Measurements from ENCODE around the gene RDH8.

Gene RDH8, protein sequence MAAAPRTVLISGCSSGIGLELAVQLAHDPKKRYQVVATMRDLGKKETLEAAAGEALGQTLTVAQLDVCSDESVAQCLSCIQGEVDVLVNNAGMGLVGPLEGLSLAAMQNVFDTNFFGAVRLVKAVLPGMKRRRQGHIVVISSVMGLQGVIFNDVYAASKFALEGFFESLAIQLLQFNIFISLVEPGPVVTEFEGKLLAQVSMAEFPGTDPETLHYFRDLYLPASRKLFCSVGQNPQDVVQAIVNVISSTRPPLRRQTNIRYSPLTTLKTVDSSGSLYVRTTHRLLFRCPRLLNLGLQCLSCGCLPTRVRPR

DNA sequence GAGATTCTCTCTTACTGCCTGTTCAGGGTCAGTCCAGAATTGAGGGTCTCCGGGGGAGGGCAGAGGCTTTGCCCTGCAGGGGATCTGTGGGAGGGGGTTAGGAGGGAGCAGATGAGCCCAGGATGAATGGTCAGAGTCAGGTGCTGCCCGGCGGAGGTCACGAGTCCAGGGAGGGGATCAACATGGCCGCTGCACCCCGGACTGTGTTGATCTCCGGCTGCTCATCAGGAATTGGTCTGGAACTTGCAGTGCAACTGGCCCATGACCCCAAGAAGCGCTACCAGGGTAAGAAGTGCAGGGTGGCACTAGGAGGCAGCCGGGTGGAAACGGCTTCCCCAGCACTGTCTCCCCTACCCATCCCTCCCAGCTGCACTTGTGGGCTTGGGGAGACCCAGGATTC, at the start of gene RDH8:
TSS of gene RDH8 (plus strand) at position 168 of the 400 bp plus-strand sequence. CDS start at position 183, 15 bp downstream.
- DNase-seq: no peak

DNA sequence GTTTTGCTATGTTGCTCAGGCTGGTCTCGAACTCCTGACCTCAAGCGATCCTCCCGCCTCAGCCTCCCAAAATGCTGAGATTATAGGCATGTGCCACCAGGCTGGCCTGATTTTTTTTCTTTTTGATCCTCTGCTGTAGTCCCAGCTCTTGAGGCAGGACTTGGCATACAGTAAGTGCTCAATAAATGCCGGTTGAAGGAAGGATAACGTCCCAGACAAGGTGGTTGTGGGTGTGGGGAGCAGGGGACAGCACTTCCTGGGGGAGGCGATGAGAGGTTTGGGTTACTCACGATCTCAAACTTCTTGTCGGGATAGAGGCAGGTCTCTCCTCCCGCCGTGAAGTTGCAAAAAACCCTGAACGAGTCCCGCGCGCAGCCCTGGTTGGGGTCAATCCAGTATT, 47.3 kb upstream of the RDH8 start:
- no peak for DNase-seq

DNA sequence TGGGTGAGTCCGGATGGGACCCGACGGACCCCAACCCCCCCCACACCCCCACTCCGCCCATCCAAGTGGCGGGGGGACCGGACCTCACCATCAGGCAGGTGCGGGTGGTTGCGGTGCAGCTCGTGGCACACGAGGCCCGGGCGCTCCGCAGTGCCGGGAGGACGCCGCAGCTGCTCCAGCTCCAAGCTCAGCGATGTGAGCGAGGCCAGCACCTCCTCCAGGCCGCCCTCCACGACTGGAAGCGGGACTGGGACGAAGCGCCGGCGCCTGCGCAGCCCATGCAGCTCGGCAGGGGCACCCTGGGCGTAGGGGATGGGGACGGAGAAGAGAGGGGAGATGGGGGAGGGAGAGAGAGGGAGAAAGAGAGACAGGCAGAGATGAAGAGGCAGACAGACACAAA, 46.8 kb upstream of the RDH8 start:
- no peak for DNase-seq

DNA sequence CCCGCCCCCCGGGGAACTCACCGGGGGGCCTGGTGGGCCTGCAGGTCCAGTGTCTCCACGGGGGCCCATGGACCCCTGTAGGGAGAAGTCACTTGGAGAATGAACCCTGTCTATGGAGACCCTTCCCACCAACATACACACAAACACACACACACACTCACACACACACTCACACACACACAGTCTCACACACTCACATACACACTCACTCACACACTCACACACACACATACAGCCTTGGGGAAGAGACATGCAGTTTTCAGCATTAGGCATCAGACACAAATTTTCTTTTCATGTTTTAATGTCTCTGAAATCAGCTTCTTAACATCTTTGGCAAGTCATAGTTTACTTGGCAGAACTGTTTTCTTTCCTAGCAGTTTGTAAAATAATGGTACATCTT, 46.0 kb upstream of the RDH8 start:
- DNase-seq: no peak

DNA sequence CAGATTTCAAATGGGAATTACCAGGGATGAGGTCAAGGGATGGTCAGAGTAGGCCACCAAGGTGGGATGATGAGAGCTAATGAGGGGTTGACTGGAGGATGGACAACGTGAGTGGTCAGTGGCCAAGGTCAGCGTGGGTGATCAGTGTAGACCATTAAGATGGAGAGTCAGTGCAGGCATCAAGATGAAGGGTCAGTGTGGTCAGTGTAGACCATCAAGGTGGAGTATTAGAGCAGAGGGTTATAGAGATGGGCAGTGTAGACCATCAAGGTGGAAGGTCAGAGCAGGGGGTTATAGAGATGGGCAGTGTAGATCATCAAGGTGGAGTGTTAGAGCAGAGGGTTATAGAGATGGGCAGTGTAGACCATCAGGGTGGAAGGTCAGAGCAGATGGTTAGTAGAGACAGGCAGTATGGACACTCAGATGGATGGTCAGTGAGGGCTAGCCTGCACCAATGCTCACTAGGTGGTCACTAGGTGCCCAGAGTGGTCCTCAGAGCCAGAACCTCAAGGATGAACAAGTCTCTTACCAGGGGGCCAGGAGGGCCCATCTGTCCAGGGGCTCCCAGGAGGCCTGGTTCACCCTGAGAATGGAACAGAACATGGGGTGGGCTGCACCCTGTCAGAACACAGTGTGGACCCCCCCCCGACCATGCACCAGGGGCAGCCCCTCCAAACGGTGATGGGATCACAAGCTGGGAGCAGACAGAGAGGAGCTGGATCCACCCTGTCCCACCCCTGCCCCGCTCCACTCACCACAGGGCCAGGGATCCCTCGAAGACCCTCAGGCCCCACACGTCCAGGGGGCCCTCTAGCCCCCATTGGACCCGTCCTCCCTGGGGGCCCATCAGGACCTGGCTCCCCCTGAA, 44.2 kb upstream of the RDH8 start:
- DNase-seq: no peak

DNA sequence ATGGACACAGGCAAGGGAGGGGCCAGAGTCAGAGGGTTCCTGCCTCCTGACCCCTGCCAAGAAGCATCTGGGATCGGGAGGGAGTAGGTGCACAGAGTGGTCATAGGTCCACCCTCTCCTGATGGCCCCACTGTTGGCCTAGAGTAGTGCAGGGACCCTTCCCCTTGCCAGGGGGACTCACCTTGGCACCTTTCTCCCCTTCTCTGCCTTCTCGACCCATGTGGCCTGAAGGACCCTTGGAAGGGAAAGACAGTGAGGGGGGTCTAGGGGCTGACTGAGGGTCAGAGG, 43.7 kb upstream of the RDH8 start:
- no peak for DNase-seq

DNA sequence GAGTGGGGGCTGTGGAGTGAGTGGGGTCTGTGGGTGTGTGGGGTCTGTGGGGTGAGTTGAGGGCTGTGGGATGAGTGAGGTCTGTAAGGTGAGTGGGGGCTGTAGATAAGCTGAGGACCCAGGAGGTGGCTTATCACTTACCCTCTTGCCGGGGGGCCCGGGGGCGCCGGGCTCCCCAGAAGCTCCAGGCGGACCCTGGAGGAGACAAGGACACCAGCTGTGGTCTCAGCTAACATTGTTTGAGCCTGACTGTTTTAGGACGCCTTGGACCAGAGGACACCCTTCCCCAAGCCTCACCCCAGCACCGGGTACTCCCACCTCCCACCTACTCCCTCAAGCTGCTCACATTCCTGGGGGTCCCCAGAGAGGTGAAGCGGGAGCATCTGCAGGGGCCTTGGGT, 42.8 kb upstream of the RDH8 start:
- no peak for DNase-seq

DNA sequence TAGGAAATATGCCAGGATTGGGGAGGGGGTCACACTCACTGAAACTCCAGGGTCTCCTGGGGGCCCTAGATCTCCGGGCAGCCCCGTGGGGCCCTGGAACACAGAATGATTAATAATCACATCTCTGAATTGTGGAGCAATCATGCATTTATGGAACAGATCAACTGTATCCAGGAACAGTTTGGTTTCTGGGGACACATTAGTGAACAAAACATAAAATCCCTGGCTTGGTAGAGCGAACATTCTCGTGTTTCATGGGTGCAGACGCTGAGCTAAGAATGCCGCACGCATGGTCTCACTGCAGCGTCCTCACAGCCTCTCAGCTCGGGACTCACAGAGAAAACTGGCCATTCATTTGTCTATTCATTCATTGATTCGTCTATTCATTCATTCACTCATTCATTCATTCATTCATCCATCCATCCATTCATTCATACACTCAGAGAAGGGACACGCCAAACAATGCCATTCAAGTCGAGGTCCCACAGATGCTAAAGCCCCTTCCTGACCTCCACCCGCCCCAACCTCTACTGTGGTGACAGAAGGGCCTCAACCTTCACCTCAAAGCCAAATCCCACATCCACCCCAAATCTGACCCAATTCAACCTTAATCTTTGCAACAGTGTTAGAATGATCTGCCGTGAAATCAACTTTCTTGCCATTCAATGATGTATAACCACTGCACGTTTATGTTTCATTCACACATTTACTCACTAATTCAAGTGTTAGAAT, 42.0 kb upstream of the RDH8 start:
- no peak for DNase-seq

DNA sequence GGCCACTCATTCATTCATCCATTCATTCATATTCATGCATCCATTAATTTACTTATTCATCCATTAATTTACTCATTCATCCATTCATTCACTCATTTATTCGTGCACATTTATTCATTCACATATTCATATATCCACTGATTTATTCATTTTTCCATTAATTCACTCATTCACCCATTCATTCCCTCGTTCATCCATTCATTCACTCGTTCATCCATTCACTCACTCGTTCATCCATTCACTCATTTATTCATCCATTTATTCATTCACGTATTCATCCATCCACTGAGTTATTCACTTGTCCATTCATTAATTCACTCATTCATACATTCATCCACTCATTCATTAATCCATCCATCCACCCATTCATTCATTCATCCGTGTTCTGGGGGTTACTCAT, 41.2 kb upstream of the RDH8 start:
- no peak for DNase-seq

DNA sequence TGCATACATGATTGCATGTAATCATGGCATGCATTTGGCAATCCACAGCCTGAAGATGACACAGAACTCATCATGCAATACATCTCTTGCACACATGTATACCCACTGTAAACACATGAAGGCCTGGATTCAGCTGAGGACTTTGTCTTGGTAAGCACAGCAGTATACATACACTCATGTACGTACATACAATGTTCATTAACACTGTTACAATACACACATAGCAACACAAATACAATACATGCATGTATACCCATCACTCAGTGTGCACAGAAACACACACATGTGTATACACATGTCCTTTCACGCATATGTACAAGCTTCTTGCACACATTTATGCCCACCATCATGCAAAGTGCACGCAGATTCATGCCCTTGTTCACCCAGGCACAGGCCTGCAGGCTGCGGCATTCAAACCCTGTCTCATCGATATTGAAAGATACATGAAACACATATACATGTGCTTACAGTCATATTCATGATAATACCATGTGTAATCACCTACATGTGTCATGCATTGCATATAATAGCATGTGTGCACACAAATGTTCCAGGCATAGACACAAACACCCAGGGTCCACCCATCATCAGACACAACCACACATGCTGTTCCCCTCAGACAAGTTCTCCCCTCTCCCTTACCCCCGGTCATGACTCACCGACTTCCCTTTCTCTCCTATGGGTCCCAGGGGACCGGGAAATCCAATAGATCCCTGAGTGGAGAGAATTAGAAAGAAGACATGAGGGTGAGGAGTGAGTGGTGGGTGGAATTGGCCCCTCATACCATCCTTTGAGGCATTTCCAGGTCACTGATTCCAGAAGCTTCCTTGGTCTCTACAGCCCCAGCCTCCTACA, 31.6 kb upstream of the RDH8 start:
- peak; percentile 11 for DNase-seq

DNA sequence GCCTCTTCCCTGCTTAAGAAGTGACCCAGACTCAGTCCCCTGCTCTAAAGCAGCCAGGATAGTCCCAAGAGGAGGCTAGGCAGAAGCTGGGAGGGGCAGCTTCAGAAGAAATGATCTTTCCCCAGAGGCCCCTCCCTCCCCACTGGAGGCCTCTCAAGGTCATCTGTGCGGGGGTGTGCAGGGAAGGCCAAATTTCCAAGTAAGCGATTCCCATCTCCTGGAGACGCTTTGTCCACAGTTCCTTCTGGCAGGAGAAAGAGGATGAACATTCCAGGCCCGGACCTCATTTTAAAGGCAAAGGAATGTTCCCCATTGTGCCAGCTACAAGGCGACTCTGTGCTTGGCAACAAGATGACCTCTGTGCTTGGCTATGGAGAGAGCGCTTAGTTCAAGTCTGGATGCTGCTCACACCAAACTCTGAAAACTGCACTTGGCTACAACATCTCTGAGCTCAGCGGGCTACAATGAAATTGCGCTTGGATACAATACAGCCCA, 26.4 kb upstream of the RDH8 start:
- no peak for DNase-seq

DNA sequence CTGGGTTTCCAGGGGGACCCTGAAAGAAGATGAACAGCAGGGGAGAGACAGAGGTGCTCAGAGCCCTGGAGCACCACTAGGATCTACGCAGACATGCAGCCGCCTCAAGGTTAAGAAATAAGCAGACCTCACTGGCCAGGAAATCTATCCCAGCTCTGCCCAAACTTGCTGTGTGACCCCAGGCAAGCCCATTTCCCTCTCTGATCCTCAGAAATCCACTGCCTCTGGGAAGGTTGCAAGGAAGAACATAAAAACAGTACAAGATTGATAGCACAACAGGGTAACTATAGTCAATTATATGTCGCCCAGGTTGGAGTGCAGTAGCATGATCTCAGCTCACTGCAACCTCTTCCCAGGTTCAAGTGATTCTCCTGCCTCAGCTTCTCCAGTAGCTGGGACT, 23.8 kb upstream of the RDH8 start:
- no peak for DNase-seq

DNA sequence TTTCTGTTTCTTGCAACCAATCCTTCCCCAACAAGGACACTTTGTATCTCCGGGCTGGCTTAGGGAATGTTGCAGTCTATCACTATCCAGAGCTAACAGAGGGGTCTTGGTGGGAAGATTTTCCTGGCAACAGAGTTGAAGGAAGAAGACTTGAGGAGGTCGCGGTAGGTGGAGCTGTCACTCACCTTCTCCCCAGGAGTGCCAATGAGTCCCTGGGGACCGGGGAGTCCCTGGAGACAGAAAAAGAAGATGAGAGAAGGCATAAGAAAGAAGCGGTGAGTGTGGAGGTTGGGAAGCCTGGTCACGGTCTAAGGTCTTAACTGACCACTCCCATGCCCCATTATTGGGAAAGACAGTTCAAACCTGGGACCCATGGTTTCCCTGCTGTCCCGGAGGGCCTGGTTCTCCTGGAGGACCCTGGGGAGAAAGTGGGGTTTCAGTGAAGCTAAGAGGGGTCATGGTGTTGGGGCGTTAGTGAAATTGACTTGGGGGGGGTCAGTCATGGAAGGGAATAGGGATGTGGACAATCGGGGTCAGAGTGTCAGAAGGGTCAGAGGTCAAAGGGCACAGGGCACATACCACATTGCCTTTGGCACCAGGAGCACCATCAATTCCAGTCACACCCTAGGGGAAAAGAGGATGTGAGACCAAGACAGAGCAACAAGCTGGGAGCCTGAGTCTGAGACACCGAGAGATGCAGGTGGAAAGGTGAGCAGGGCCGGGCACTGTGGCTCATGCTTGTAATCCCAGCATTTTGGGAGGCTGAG, 21.7 kb upstream of the RDH8 start:
- DNase-seq: no peak

DNA sequence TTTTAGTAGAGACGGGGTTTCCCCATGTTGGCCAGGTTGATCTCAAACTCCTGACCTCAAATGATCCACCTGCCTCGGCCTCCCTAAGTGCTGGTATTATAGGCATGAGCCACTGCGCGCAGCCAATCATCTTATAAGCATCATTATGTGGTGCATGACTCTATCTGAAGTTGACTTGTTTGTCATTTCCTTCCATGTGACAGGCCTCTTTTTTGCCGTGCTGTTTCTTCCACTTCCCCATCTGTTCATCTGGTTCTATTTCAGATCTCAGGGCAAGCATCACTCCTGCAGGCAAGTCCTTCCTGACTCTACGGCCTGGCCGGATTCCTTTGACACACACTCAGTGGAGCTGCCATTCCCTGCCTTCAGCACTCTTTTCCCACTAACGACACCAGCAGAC, 18.2 kb upstream of the RDH8 start:
- DNase-seq: no peak

DNA sequence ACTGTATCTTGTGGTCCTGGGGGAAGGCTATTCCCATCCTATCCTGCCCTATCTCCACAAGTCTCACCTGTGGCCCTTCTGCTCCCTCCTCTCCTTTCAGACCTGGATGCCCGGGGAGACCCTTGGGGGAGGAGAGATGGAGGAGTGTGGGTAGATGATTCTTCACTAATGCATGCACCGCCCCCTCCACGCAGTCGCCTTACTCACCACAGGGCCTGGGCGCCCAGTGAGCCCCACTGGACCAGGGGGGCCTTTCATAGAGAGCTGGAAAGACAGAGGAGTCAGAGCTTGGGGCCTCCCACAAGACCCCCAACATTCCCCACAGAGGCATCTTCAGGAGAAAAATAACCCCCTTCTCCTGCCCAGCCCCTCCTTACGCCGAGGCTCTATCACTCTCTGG, 17.3 kb upstream of the RDH8 start:
- DNase-seq: no peak

DNA sequence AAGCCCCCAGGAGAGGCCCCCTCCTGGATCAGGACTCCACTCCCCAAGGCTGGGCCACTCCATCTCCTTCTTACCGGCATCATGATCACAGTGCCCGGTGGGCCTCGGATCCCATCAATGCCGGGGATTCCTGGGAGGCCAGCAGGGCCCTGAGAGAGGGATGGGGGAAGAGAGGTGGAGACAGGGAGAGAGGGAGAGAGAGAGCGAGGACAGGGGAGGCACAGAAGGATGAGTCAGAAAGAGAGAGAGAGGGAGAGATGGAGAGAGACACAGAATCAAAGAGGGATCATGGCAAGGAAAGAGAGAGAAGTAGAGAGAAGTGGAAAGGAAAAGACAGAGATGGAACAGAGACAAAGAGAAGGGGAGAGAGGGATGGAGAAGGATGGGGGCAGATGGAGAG, 16.7 kb upstream of the RDH8 start:
- DNase-seq: no peak

DNA sequence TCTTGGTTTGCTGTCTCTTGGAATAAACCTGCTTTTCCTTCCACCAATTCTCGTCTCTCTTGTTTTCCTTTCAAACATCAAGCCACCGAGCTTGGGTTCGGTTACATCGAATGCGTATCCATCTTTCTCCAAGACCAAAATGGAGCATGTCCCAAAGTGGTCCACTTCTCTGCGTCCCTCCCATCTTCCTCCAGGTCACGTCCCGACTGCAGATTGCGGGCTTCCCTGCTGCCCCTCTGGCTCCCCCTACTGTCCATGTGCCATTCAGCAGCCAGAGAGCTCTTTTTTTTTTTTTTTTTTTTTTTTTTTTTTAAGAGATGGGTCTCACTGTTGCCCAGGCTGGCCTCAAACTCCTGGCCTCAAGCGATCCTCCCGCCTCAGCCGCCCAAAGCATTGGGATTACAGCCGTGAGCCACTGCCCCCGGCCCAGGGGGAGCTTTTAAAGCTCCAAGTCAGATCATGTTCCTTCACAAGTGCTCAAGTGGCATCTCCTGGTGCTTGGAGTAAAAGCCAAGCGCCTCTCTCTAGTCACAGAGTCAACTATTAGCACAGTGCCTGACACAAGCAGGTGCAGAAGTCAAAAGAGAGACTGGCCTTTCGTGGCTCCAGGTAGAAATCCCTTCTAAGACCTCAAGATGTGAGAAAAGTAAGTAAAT, 13.0 kb upstream of the RDH8 start:
- peak; percentile 71 for DNase-seq

DNA sequence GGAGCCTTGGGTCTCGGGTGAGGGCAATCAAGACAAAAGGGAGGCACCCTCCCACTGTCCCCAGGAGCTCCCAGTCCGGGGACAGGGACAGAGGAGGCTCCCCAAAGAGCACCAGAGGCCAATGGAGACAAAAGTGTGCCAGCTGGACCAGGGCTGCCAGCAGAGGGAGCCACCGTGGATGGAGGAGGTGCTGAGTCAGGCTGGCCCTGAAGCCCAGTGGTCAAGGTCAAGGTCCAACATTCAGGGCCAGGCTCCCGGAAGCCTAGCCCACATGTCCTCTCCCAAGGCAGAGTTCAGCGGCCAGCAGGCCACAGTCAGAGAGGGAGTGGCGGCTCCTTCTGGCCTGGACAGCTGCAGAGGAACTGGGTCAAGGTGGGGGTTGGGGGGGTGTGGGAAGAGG, 11.4 kb upstream of the RDH8 start:
- DNase-seq: peak; percentile 23

DNA sequence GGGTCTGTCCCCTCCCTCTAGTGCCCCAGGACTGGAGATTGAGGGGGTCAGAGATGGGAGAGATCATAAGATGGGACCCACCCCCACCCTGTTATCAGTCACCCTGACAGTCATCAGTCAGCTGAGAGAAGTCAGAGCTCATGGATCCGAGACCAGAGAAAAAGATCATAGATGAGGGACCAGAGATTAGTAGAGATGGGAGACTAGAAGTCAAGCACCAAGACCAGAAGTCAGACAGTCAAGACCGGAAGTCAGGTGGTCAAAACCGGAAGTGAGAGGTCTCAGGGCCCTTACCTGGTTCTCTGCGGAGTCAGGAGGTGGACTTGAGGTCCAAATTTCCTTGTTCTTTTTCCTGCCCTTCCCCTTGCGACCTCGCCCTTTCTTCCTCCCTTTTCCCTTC, 10.0 kb upstream of the RDH8 start:
- no peak for DNase-seq

DNA sequence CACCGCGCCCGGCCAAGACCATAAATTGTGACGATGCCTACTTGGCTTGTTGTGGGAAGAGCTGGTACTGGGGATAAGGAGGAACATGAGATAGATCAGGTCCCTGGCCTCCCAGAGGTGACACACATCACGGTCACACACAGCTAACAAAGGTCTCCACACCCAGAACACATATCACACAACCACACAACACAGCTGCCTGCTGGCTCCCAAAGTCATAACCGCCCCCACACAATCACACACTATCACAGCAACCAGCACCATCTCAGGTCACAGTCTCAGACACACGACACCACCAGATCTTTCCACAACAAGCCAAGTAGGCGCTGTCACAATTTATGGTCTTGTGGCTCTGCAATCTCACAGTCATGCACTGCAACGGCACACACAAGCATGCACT, 8.7 kb upstream of the RDH8 start:
- DNase-seq: no peak

DNA sequence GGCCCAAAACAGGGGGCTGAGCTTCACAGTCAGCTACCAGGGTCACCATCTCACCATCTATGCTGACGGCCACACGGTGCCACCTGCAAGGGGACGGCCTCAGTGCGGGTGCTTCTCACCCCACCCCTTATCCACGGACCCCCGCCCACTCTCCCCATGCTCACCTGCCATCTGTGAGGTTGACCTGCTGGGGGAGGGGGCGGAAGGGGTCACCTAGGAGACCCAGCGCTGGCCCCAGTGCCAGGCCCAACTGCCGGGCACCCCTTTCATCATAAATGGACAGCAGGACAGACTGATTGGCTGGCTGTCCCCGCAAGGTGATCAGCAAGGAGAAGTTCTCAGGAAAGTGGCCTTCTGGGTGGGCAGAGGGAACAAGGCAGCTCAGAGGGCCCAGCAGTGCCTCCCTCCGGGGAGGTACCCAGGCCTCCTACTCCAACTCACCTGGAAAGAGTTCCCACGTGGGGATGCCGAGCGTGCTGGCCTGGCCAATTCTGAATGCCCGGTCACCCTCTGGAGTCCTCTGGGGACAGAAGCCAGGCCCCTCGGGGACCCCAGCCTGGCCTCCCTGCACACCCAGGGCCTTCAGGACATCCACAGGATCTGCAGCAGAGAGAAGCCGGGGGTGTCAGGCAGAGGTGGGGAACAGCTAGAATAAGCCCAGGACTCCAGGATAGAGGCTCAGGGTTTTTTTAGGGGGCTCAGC, 7.5 kb upstream of the RDH8 start:
- DNase-seq: no peak
